Neural progenitor cell (in vitro differentiated cells): ENCODE measurements around the gene VAPA. TPM values are rescaled to one million over a fixed set of nuclear protein-coding genes. Genes with fewer than 3 reads are reported as not detected.
A peak's percentile ranks its signal among the peaks of the same experiment; 100 is the strongest.

ENCODE experiments used
- DNase-seq: peaks from one replicate; pipeline ENCODE4 v3.0.0-alpha.2; 2016; ENCODE audit warnings: low spot score
- H2AFZ ChIP-seq: fragments of 200-600 bp; sonication (generic); replicated peaks from 2 replicates; pipeline ENCODE4 v1.6.1; 2016; ENCODE audit warnings: antibody characterized with exemption
- H3F3A ChIP-seq: fragments of 200-600 bp; sonication (generic); 2 replicates; pipeline ENCODE4 v1.6.1; 2016; ENCODE audit warnings: antibody characterized with exemption, low read depth
- H3K27ac ChIP-seq: fragments of 200-600 bp; sonication (generic); 2 replicates; pipeline ENCODE4 v1.5.1; 2016; ENCODE audit warnings: mild to moderate bottlenecking
- H3K27me3 ChIP-seq: fragments of 200-600 bp; sonication (generic); 2 replicates; pipeline ENCODE4 v1.6.1; 2016; ENCODE audit warnings: mild to moderate bottlenecking, moderate library complexity
- H3K36me3 ChIP-seq: fragments of 200-600 bp; sonication (generic); 2 replicates; pipeline ENCODE4 v1.5.1; 2016
- H3K4me1 ChIP-seq: fragments of 200-600 bp; sonication (generic); 2 replicates; pipeline ENCODE4 v1.6.1; 2016; ENCODE audit warnings: mixed run types
- H3K4me2 ChIP-seq: fragments of 200-600 bp; sonication (generic); 2 replicates; pipeline ENCODE4 v1.6.1; 2016
- H3K4me3 ChIP-seq: fragments of 200-600 bp; sonication (generic); 2 replicates; pipeline ENCODE4 v1.5.1; 2016
- H3K79me2 ChIP-seq: fragments of 200-600 bp; sonication (generic); 2 replicates; pipeline ENCODE4 v1.6.1; 2016; ENCODE audit warnings: low read depth
- H3K9ac ChIP-seq: fragments of 200-600 bp; sonication (generic); 2 replicates; pipeline ENCODE4 v1.6.1; 2016
- H3K9me3 ChIP-seq: fragments of 200-600 bp; sonication (generic); 2 replicates; pipeline ENCODE4 v1.5.1; 2016; ENCODE audit warnings: low read depth
- H4K20me1 ChIP-seq: fragments of 200-600 bp; sonication (generic); 2 replicates; pipeline ENCODE4 v1.6.1; 2016; ENCODE audit warnings: low read depth
- H3K27ac Mint-ChIP-seq: 3 replicates; pipeline ENCODE4 v1.8.0; 2021; ENCODE audit warnings: mixed read lengths
- H3K27me3 Mint-ChIP-seq: 2 replicates; pipeline ENCODE4 v1.8.0; 2022; ENCODE audit warnings: low read depth, mild to moderate bottlenecking, inconsistent platforms, moderate library complexity, mixed read lengths; ENCODE audit not compliant: insufficient read depth
- H3K36me3 Mint-ChIP-seq: 3 replicates; pipeline ENCODE4 v1.8.0; 2021; ENCODE audit warnings: mixed read lengths
- H3K4me1 Mint-ChIP-seq: 3 replicates; pipeline ENCODE4 v1.8.0; 2021; ENCODE audit warnings: mixed read lengths
- H3K4me3 Mint-ChIP-seq: 3 replicates; pipeline ENCODE4 v1.8.0; 2021; ENCODE audit warnings: mild to moderate bottlenecking, moderate library complexity, mixed read lengths
- H3K9me3 Mint-ChIP-seq: 3 replicates; pipeline ENCODE4 v1.8.0; 2020; ENCODE audit warnings: mixed read lengths
- EZH2 ChIP-seq: fragments of 200-600 bp; sonication (generic); IDR thresholded peaks from 2 replicates; pipeline ENCODE4 v1.6.1; 2017; ENCODE audit warnings: antibody characterized with exemption, mild to moderate bottlenecking, moderate library complexity
- EZH2phosphoT487 ChIP-seq: fragments of 200-600 bp; sonication (generic); IDR thresholded peaks from 2 replicates; pipeline ENCODE4 v1.6.1; 2017; ENCODE audit warnings: antibody characterized with exemption
- total RNA-seq: library from RNA; depleted of rRNA; stranded (reverse); fragments of >200 nt; gene quantifications from 2 replicates; pipeline ENCODE4 v1.2.3, GENCODE V29; 2015; ENCODE audit warnings: low replicate concordance
- TF ChIP-seq, protein P1 (sequence below): fragments of 200-600 bp; sonication (generic); IDR thresholded peaks from 2 replicates; pipeline ENCODE4 v1.5.1; 2017; ENCODE audit warnings: antibody characterized with exemption, mild to moderate bottlenecking

The VAPA gene
- total RNA-seq, 1 donor from 2014 or later: 285 TPM

DNA sequence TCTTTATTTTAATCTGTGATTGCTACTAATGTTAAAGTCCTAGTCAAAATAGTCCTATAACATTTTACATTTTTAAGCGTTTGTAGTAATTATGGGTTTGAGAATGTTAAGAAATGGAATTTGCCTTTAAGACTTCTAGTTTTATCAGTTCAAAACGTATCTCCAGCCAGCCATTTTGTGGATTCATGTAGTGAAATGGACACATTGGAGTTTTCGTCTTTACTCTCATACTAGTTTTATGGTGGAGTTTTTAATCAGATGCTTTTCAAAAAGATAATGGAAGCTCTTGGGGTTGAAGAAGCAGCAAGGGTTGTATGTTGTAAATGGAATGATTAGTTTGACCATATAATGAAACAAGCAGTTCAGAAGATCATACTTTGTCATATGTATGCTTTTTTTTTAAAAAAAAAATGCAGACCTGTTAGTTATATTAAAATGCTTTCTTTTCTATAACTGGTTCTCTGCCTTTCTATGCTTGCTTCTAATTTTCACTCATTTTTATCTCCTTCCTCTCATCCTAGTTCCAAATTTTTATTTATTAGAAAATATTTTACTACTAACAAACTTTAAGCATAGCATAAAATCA is 16.6 kb downstream of the VAPA start:
- no peak for DNase-seq
- Histone ChIP-seq H2AFZ (no peak overlapping the region), H3K4me3 (no peak overlapping the region), H4K20me1 (peaks cover 63% of the 10 kb centered on the region), H3K9me3 (no peaks in the 10 kb centered on the region), H3K9ac (no peak overlapping the region), H3K27me3 (no peaks in the 10 kb centered on the region), H3K27ac (no peak overlapping the region), H3F3A (no peaks in the 10 kb centered on the region), H3K4me2 (peak overlapping the region; percentile 26), H3K4me1 (peaks cover 30% of the 10 kb centered on the region), H3K36me3 (no peaks in the 10 kb centered on the region), H3K79me2 (peaks cover 93% of the 10 kb centered on the region)
- H3K9me3 Mint-ChIP-seq: no peaks in the 10 kb centered on the region
- no peak overlapping the region for H3K4me3 Mint-ChIP-seq
- H3K27me3 Mint-ChIP-seq: peaks cover 2% of the 10 kb centered on the region
- peaks cover 10% of the 10 kb centered on the region for H3K36me3 Mint-ChIP-seq
- TF ChIP-seq EZH2: no peak
- H3K4me1 Mint-ChIP-seq: peaks cover 9% of the 10 kb centered on the region
- H3K27ac Mint-ChIP-seq: no peak overlapping the region

DNA sequence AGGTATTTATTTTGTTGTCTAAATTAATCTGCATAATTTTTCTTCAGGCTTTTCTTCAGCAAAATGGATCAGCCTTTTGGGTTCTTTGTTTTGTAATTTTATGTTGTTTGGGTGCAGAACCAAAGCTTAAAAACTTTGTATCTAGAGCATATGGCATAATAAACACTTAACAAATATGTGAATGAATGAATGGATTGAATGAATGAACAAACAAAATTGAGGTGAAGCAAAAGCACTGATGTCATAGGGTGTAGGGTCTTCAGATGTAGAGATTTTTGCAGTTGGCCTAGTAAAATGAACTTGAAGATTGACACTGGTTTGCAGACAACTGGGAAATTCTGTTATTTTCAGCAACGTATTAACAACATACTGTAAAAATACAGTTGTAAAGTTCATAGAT is 17.3 kb downstream of the VAPA start:
- no peaks in the 10 kb centered on the region for H3K9me3 Mint-ChIP-seq
- TF ChIP-seq EZH2phosphoT487 (no peak), EZH2 (no peak)
- TF ChIP-seq, protein P1, sequence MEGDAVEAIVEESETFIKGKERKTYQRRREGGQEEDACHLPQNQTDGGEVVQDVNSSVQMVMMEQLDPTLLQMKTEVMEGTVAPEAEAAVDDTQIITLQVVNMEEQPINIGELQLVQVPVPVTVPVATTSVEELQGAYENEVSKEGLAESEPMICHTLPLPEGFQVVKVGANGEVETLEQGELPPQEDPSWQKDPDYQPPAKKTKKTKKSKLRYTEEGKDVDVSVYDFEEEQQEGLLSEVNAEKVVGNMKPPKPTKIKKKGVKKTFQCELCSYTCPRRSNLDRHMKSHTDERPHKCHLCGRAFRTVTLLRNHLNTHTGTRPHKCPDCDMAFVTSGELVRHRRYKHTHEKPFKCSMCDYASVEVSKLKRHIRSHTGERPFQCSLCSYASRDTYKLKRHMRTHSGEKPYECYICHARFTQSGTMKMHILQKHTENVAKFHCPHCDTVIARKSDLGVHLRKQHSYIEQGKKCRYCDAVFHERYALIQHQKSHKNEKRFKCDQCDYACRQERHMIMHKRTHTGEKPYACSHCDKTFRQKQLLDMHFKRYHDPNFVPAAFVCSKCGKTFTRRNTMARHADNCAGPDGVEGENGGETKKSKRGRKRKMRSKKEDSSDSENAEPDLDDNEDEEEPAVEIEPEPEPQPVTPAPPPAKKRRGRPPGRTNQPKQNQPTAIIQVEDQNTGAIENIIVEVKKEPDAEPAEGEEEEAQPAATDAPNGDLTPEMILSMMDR: no peak
- peaks cover 9% of the 10 kb centered on the region for H3K4me1 Mint-ChIP-seq
- peaks cover 10% of the 10 kb centered on the region for H3K36me3 Mint-ChIP-seq
- no peak overlapping the region for H3K27ac Mint-ChIP-seq
- H3K9ac ChIP-seq: no peak overlapping the region
- peaks cover 86% of the 10 kb centered on the region for H3K79me2 ChIP-seq
- H3K4me1 ChIP-seq: peaks cover 27% of the 10 kb centered on the region
- H3K4me3 Mint-ChIP-seq: no peak overlapping the region
- H3K4me2 ChIP-seq: no peak overlapping the region
- no peak overlapping the region for H3K4me3 ChIP-seq
- H3K9me3 ChIP-seq: no peaks in the 10 kb centered on the region
- no peak overlapping the region for H3K27ac ChIP-seq
- H3F3A ChIP-seq: no peaks in the 10 kb centered on the region
- H3K36me3 ChIP-seq: no peaks in the 10 kb centered on the region
- no peaks in the 10 kb centered on the region for H3K27me3 ChIP-seq
- no peak for DNase-seq
- peaks cover 2% of the 10 kb centered on the region for H3K27me3 Mint-ChIP-seq
- no peak overlapping the region for H2AFZ ChIP-seq
- peaks cover 57% of the 10 kb centered on the region for H4K20me1 ChIP-seq

DNA sequence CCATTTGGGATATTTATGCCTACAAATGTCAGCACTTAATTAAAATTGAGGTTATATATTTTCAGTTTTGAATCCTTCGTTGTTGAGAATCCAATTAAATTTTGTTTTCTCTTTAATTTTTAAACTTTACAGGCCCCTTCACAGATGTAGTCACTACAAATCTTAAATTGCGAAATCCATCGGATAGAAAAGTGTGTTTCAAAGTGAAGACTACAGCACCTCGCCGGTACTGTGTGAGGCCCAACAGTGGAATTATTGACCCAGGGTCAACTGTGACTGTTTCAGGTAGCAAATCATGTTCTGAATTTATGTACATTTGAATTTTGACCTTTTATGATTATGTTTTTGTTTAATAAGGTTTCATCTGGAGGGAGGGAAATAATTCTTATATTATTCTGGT is 17.9 kb downstream of the VAPA start:
- Mint-ChIP-seq H3K4me1 (peaks cover 9% of the 10 kb centered on the region), H3K27me3 (peaks cover 2% of the 10 kb centered on the region), H3K27ac (no peak overlapping the region), H3K4me3 (no peak overlapping the region), H3K9me3 (no peaks in the 10 kb centered on the region), H3K36me3 (peaks cover 14% of the 10 kb centered on the region)
- peaks cover 22% of the 10 kb centered on the region for H3K4me1 ChIP-seq
- H3K79me2 ChIP-seq: peaks cover 80% of the 10 kb centered on the region
- DNase-seq: no peak
- H2AFZ ChIP-seq: no peak overlapping the region
- H3K4me3 ChIP-seq: no peak overlapping the region
- H3F3A ChIP-seq: no peaks in the 10 kb centered on the region
- no peaks in the 10 kb centered on the region for H3K9me3 ChIP-seq
- H3K27ac ChIP-seq: no peak overlapping the region
- H3K4me2 ChIP-seq: no peak overlapping the region
- H3K36me3 ChIP-seq: no peaks in the 10 kb centered on the region
- peaks cover 52% of the 10 kb centered on the region for H4K20me1 ChIP-seq
- H3K27me3 ChIP-seq: no peaks in the 10 kb centered on the region
- H3K9ac ChIP-seq: no peak overlapping the region
- TF ChIP-seq EZH2 (no peak), EZH2phosphoT487 (no peak)
- TF ChIP-seq, protein P1: no peak

DNA sequence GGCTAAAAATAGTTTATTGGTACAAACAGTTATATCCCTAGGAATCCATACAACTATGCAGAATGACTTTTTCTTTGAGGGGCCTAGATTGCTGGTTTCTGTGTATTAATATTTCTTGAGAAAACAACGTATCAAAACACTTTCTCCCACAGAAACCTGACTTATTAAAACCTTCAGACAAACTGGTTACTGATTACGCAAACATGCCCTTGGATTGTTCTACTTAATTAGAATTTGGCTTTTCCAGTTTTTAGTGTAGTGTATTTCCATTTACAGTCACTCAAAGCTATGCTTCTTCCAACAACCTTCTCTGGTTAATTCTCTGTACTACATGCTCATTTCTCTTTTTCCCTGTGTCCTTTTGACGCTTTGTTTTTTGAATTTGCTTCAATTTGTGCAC is 20.0 kb downstream of the VAPA start:
- Histone ChIP-seq H2AFZ (no peak overlapping the region), H3K79me2 (peaks cover 71% of the 10 kb centered on the region), H3K36me3 (peaks cover 14% of the 10 kb centered on the region), H3K27me3 (no peaks in the 10 kb centered on the region), H3K4me2 (no peak overlapping the region), H3K4me3 (no peak overlapping the region), H3K27ac (no peak overlapping the region), H3F3A (no peaks in the 10 kb centered on the region), H3K9ac (no peak overlapping the region), H4K20me1 (peaks cover 30% of the 10 kb centered on the region), H3K9me3 (no peaks in the 10 kb centered on the region), H3K4me1 (no peaks in the 10 kb centered on the region)
- TF ChIP-seq EZH2phosphoT487 (no peak), EZH2 (no peak)
- TF ChIP-seq, protein P1: no peak
- no peaks in the 10 kb centered on the region for H3K9me3 Mint-ChIP-seq
- no peak for DNase-seq
- H3K27me3 Mint-ChIP-seq: peaks cover 2% of the 10 kb centered on the region
- no peak overlapping the region for H3K27ac Mint-ChIP-seq
- H3K4me3 Mint-ChIP-seq: no peak overlapping the region
- no peaks in the 10 kb centered on the region for H3K4me1 Mint-ChIP-seq
- peaks cover 20% of the 10 kb centered on the region for H3K36me3 Mint-ChIP-seq
